HG03457 (cell line): ENCODE results near the gene BCL11A.

ENCODE experiments used
- ATAC-seq: cut with Tn5 transposase; IDR thresholded peaks from one replicate; pipeline ENCODE4 v1.9.1; 2021; ENCODE audit warnings: moderate number of reproducible peaks; ENCODE audit not compliant: unreplicated experiment

The BCL11A gene

DNA sequence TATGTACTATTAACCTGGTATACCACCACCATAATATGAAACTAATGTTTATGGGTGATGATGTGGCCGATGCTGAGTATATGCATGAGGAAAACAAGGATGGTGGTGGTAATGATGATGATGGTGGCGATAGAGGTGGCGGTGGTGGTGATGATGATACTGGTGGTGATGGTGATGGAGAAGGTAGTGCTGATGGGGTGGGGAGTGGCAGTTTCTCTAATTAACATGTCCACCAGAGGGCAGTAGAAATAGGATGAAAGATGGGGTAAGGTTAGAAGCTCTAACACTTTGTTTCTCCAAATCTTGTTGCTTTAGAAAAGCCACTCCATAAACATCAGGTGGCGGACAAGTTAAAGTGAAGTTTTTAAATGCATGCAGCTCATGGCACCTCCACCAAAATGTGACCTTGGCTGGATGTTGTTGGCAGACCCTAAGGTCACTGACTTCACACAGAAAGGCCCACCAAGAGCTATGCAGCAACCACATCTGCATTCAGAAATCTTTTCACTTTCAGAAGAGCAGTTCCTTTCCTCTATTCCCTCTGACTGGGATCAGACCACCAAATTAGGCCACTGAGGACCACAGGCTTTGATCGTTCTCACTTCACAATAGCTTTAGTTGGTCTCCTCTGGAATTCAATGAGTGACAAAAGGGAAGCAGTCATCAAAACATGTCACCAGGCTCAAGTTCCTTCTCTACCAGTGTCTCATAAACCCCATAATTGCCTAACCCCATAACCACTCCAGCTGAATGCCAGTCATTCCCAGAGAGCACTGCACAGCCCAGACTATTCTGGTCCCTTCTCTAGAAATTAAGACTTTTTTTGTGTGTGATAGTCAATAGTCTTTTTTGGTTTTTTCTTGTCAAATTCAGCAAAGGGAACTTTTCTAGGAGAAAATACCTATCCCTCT lies 7.5 kb upstream of the BCL11A start:
- ATAC-seq: peak; percentile 46

DNA sequence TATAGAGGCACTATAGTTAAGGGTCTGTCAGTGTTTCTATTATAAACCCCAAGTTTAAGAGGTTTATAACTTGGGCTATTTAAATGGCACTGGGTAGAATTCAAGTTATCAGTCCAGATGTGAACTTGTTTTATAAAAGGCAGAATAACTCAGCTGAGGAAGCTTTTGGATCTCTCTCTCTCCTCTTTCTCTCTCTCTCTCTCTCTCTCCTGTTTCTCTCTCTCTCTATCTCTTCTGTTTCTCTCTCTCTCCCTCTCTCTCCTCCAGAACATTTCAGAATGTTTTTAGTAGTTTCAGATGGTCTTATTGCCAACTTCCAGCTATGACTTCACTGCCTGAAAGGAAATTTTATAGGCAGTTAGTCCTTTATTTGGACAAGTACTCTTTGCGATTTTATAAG lies 6.4 kb upstream of the BCL11A start:
- ATAC-seq: no peak

DNA sequence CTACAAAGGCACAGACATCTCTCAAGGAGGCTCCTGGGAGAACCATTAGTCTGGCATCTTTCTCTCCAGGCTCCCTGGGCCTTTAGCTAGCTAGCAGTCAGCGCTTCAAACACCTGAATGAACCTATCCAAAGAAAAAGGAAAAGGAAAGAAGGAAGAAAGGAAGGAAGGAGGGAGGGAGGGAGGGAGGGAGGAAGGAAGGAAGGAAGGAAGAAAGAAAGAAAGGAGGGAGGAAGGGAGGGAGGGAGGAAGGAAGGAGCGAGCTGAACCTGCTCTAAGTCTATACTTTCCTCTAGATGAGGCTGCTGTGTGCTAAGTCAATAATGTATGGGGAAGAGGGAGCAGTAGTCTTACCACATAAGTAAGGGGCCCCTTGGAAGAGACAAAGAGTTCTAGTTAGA lies 5.1 kb upstream of the BCL11A start:
- no peak for ATAC-seq

GRCh38 chr2:60557486-60557864 lies 4.0 kb upstream of the BCL11A start:
- ATAC-seq: no peak

GRCh38 chr2:60556576-60557485 lies 3.4 kb upstream of the BCL11A start:
- ATAC-seq: no peak

DNA sequence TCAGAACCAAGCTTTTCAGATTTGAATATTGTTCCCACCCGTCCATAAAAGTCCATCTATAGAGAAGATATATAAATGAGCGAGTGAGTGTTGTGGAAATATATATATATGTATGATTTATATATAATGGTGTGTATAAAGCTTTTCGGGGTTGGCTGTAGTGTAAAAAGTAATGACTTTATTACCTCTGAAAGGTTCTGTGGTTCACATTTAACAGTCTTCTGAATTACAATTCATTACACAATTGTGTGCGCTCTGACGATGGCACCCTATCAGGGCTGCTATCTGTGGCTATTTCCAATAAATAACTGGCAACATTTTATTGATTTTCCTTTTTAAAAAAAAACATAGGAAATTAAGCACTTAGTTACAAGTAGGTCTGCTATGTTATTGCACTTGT lies 2.7 kb upstream of the BCL11A start:
- ATAC-seq: no peak

DNA sequence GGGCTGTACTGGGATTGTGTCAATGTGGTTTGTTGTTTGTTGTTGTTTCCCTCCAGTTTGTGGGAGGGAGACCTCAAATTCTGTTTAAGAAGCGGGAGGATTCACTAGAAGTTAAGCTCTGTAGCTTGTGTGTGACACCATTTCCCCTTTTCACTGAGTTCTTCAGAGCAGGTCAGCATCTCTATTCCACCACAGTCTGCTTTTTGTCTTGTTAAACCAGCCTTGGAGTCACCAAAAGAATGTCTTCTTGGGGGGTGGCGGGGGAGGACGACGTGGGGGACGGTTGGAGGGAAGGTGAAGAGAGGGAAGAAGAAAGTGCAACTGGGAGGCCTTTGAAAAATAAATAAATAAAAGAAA lies 2.3 kb upstream of the BCL11A start:
- ATAC-seq: no peak

- peak; percentile 40 for ATAC-seq
Measured at GRCh38 chr2:60555066-60555782, 1.8 kb upstream of the BCL11A start.

GRCh38 chr2:60554646-60555065 lies 1.2 kb upstream of the BCL11A start:
- no peak for ATAC-seq

GRCh38 chr2:60554074-60554645 lies 706 bp upstream of the BCL11A start:
- ATAC-seq: no peak

- no peak for ATAC-seq
Measured at GRCh38 chr2:60552851-60553494, 481 bp downstream of the BCL11A start.

GRCh38 chr2:60552078-60552850 lies 1.2 kb downstream of the BCL11A start:
- no peak for ATAC-seq

GRCh38 chr2:60551240-60552077 lies 2.0 kb downstream of the BCL11A start:
- no peak for ATAC-seq

DNA sequence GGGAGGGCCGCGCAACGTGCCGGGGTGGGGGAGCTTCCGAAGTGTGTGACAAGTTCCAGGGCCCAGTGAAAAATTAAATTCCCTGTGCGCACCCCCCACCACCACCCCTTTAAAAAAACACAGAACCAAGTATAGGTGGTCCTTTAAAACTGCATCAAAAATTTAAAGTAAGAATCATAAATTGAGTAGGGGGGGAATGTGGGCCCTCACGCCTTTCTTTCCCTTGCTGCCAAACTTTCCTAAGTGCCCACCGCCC lies 2.5 kb downstream of the BCL11A start:
- no peak for ATAC-seq

DNA sequence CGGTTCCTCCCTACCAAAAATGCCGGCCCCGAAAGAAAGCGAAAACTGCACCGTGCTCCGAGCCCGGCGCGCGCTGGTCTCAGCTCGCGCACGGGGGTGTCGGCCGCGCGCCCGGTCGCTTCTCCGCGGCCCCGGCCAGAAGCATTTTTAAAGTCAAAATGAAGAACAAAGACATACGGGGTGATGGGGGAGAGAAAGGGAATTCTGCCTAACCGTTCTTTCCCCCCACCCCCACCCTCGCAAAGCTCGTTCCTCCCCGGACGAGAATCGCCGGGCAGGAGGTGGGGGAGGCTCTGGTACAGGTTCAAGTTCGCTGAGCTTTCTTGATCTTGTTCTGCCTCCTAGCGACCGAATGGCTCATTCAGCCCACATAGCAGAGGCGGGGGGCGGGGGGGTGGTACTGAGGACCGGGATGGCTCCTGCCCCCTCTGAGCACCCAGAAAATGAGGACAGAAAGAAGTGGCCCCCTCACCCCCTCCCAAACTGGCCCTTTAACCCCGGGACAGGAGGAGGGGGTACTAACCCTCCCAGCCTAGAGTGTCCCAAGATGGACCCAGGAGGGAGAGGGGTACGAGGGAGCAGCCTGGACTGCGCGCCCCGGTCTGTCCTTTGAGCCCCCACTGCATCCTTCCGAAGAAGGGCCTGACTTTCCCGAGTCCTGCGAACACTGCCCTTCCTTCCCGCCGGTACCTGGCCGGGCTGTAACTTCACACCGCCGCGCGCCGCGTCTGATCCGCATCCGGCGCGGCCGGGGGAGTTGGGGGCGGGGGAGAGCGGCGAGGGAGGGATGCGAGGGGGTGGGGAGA lies 3.1 kb downstream of the BCL11A start:
- peak; percentile 45 for ATAC-seq

- ATAC-seq: no peak
Measured at GRCh38 chr2:60549928-60550177, 3.6 kb downstream of the BCL11A start.

DNA sequence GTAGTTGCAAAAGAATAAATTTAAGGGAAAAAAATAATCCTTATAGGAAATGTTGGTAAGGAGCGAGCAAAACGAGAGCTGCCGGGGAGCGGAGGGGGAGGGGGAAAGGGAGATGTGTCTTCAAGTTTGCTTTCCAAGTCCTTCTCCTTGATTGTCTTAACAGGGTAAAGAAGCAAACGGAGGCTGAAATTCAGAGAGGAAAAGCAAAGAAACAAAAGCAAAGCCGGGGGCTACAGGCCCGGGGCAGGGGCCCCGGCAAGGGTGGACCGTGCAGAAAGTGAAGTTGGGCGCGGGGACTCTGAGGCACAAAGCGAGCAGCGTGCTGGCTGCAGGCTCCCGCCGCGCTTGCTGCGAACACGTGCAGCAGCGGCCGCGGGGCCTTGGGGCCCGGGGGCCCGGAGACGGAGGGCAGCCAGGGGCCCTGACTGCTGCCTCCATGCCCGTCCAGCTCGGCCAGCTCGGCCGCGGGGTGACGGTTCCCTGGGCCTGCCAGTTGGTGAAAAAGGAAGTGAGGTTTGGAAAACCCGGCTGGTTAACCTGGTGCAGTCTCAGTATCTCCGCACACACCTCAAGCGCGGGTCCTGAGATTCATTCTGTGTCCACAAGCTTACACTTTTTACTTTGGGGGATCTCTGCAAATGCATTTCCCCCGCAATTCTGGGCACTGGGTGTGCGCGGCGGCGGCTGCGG lies 4.1 kb downstream of the BCL11A start:
- no peak for ATAC-seq

GRCh38 chr2:60548845-60549237 lies 4.6 kb downstream of the BCL11A start:
- no peak for ATAC-seq
